Sigmoid colon (tissue), 4 donors: ENCODE data around the gene KLHDC7B.

Source experiments
- CTCF ChIP-seq, 4 experiments: fragments of 450-650 bp in 3 of 4; fragments of 200-600 bp in 1 of 4; IDR thresholded peaks; one replicate each; pipeline ENCODE4 v1.5.1; 2016 to 2019; ENCODE audit warnings: antibody characterized with exemption in 4 of 4, mild to moderate bottlenecking in 3 of 4, moderate library complexity in 2 of 4
- EP300 ChIP-seq, 4 donors: sonication (generic); formaldehyde crosslinking; IDR thresholded peaks; one replicate each; pipeline ENCODE4 v1.6.1; 2017; ENCODE audit warnings: antibody characterized with exemption in 4 of 4
- POLR2A ChIP-seq, 2 donors: fragments of 450-650 bp; IDR thresholded peaks; one replicate each; pipeline ENCODE4 v1.6.1; 2016; ENCODE audit warnings: antibody characterized with exemption in 2 of 2, mild to moderate bottlenecking in 2 of 2, moderate library complexity in 2 of 2

- TF ChIP-seq CTCF (IDR thresholded peaks at IDR 0.05) (no peak), POLR2A (IDR thresholded peaks at IDR 0.05) (no peak), EP300 (IDR thresholded peaks at IDR 0.05) (no peak)
Measured at GRCh38 chr22:50584106-50585096, 38.7 kb downstream of the KLHDC7B start.
